ENCODE measurements around the gene MBP. TPM values are rescaled to one million over a fixed set of nuclear protein-coding genes. Genes with fewer than 3 reads are reported as not detected.

MBP gene
- total and polyA plus RNA-seq, 10 of the 15 experiments (the other 5 are each of a cell fraction or from before 2014, with no cell fraction given), result 12.2 to 67.8 (median 42.1) TPM

- TF ChIP-seq ATF2 (IDR thresholded peaks at IDR 0.05; ENCODE audit: low read length) (no peak), MEF2B (IDR thresholded peaks at IDR 0.05; ENCODE audit: partially characterized antibody, poor library complexity, severe bottlenecking) (no peak), DPF2 (IDR thresholded peaks at IDR 0.05) (no peak), HSF1 (IDR thresholded peaks at IDR 0.05; ENCODE audit: low read depth, low read length) (no peak), NFYB (IDR thresholded peaks at IDR 0.05; ENCODE audit: insufficient read depth, low read depth, low read length) (no peak), ZSCAN29 (IDR thresholded peaks at IDR 0.05) (no peak), SREBF2 (IDR thresholded peaks at IDR 0.05; ENCODE audit: low read length) (no peak), SP1 (IDR thresholded peaks at IDR 0.05; ENCODE audit: low read depth, low read length) (no peak), TBL1XR1 (IDR thresholded peaks at IDR 0.05; ENCODE audit: low read depth, low read length) (no peak)
- 89% methylated on average over 15 of the region's 15 CpGs for WGBS (ENCODE audit: insufficient coverage, insufficient replicate concordance, low lambda C conversion rate, missing lambda C conversion rate)
- Histone ChIP-seq H3K4me3 (no peak overlapping the region), H2AFZ (ENCODE audit: control insufficient read depth, low read depth, low read length) (no peak overlapping the region), H3K27me3 (replicated peaks in 1 of 2; ENCODE audit: control insufficient read depth in 2 of 2, insufficient read depth in 2 of 2, low read length in 1 of 2) (no peaks in the 10 kb centered on the region), H3K4me1 (ENCODE audit: control insufficient read depth, insufficient read depth, low read length) (peaks cover 7% of the 10 kb centered on the region), H3K27ac (ENCODE audit: control insufficient read depth, insufficient read depth) (no peak overlapping the region), H4K20me1 (ENCODE audit: control insufficient read depth, insufficient read depth) (peaks cover 2% of the 10 kb centered on the region; the same call in 1 of the 2 replicates), H3K4me2 (ENCODE audit: control insufficient read depth, insufficient read depth) (no peak overlapping the region), H3K9me3 (replicated peaks; ENCODE audit: control insufficient read depth, insufficient read depth, low read length) (no peaks in the 10 kb centered on the region), H3K79me2 (ENCODE audit: control insufficient read depth, insufficient read depth, low read length) (peaks cover 43% of the 10 kb centered on the region), H3K9ac (ENCODE audit: control insufficient read depth, insufficient read depth, low read length) (no peak overlapping the region), H3K36me3 (ENCODE audit: control insufficient read depth in 2 of 2, insufficient read depth in 2 of 2, low read length in 1 of 2) (peaks cover 5 to 12% of the 10 kb centered on the region in 2 experiments; a peak in 3 of 4 replicates)
- ATAC-seq, result no peak
- FAIRE-seq, result no peak
- no peak for DNase-seq (ENCODE audit: low read depth, low spot score)
- intact Hi-C loops (cut with micrococcal nuclease; ENCODE audit: unreplicated experiment) (no loop called here), in situ Hi-C loops (cut with MboI) (loop anchor here (25.0 kb wide), 1 partner anchor 1901 kb away; the partner anchor contains the start of genes PTGR3 and TSHZ1)
- no TSS peak for BruUV-seq (replicated peaks)
- ChIA-PET SMC1A (ENCODE audit: uncharacterized antibody, unreplicated experiment) (interaction anchor here (0.6 to 5.2 kb wide), 10 partner anchors 8 to 98 kb away, joined by 3 to 45 read pairs (median 5); no protein-coding TSS in a partner anchor), POLR2A (interaction anchor here (0.6 to 2.9 kb wide), 5 partner anchors 8 to 17 kb away, joined by 3 to 20 read pairs (median 7); no protein-coding TSS in a partner anchor), CTCF (interaction anchor here (1.2 to 2.9 kb wide), 6 partner anchors 8 to 111 kb away, joined by 3 to 21 read pairs (median 6); no protein-coding TSS in a partner anchor), RAD21 (ENCODE audit: unreplicated experiment) (interaction anchor here (1.2 to 2.8 kb wide), 6 partner anchors 11 to 98 kb away, joined by 4 to 35 read pairs (median 8); no protein-coding TSS in a partner anchor)
These were observed 19.0 kb downstream of the MBP start for GRCh38 chr18:77113361-77114151.

Measured in GM12878 (cell line).